Left hindlimb (tissue), 1 donor: ENCODE data around the gene GAP43.
"Not testable (repeated sequence)": the region's sequence is repeated elsewhere in the genome, so short reads cannot be mapped to it uniquely, and the experiment has no call there.

Experiments used
- DNase-seq: peaks from one replicate; pipeline ENCODE4 v3.0.0-alpha.2; 2018

Gene GAP43

GRCh38 chr3:115704661-115705338 lies 81.5 kb downstream of the GAP43 start:
- DNase-seq: no peak

GRCh38 chr3:115706311-115706829 lies 83.1 kb downstream of the GAP43 start:
- DNase-seq: no peak

GRCh38 chr3:115708540-115708939 lies 85.2 kb downstream of the GAP43 start:
- DNase-seq: no peak

GRCh38 chr3:115709093-115709492 lies 85.8 kb downstream of the GAP43 start:
- DNase-seq: no peak

DNA sequence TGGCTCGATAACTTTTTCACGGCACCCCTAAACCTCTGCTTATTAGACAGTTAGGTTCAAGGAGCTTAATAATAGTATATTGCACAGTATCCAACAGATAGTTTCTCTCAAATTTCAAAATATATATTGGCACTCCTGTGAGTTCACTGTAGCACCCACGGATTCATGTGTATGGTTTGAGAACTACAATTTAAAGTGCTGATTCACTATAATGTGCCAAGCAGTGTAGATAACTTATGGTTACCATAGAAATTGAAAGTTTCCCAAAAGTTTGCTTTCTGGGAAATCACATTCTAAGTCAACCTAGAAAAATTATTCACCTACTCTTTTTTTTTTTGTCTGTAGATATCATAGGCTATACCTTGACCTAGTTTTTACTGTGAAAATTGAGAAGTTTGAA lies 86.6 kb downstream of the GAP43 start:
- DNase-seq: no peak

- no peak for DNase-seq
These were observed 87.5 kb downstream of the GAP43 start for GRCh38 chr3:115710799-115711198.

DNA sequence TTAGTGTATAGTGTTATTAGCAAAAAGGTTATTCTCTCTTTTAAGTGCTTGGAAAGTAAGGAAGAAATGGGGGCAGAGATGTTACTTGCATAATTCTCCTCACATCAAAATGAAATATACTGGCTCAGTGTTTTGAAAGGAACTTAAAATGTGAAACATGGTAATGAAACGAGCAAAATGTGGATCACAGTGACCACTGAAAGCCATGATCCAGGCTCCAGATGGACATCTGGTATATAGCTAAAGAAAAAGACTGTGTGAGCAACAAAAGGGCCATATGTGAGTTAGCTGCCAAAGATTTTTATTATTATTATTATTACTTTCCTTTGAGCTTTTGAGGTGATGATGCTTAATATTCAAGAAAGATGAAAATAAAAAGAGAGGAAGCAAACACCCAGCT lies 89.6 kb downstream of the GAP43 start:
- no peak for DNase-seq

DNA sequence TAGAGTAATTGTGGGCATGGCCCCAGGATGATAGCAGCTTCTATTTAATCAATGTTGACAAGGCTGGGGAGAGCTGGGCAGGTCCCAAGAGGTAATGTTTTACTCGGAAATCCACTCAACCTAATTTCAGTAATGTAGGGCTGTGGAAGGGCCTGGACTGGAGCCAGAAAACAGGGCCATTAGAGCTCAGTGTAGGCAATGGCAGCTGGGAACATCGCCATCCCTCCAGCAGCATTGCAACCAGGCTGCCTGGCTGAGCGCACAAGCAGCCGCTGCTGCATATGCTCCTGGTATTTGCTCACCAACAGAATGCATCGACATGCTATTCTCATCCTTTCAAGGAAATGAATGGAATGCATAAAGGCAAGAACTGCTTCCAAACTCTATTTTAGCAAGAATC lies 90.0 kb downstream of the GAP43 start:
- DNase-seq: peak; percentile 39

DNA sequence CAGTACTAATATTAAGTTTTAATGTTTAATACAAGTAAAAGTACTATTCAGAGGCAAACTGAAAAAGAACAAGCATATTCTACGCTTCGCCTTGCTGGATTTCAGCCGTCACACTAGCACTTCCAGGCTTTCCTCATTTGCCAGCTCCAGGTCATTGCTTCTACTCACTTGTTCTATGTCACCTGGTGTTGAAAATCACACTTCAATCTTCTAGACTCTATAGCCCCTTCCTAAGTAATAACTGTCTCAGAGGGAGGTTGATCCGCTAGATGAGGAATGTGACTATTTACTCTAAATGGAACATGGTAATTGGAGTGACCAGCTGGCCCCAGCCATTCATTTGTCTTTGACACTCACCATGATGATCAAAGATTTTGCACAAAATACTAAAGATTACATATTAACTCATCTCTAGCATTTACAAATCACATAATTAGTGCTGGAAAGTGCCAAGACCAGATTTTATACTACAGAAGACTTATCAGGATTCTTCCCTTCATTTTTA lies 92.0 kb downstream of the GAP43 start:
- DNase-seq: no peak

- no peak for DNase-seq
These were observed 97.7 kb downstream of the GAP43 start for GRCh38 chr3:115720983-115721382.

DNA sequence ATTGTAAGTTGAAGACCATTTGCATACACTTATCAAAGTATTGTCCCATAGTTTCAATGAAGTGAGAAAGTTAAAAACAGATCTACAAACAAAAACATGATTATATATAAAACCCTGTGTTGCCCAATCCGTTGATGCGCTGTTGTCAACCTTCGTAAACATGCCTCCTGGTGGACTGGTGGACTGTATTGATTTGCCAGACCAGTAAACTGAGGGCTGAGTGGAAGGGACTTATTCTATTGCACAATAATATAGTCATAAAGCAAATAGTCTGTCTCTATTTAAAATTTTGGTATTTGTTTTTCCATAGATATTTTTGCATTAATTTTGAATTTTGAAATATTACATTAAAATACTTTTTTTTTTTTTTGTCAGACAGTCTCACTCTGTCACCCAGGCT lies 102.5 kb downstream of the GAP43 start:
- no peak for DNase-seq

DNA sequence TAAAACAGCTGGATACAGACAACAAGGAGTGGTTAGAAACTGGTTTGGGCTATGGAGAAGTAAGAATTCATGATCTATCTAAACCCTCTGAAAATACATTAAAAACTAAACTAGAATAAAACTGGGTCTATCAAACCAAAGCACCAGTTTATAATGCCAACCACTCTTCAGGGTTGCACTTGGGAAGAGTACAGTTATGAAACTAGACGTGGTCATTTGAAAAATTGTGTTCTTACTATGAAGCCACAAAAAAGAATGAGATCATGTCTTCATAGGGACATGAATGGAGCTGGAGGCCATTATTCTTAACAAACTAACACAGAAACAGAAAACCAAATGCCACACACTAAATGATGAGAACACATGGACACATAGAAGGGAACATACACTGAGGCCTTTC lies 103.8 kb downstream of the GAP43 start:
- DNase-seq: no peak

DNA sequence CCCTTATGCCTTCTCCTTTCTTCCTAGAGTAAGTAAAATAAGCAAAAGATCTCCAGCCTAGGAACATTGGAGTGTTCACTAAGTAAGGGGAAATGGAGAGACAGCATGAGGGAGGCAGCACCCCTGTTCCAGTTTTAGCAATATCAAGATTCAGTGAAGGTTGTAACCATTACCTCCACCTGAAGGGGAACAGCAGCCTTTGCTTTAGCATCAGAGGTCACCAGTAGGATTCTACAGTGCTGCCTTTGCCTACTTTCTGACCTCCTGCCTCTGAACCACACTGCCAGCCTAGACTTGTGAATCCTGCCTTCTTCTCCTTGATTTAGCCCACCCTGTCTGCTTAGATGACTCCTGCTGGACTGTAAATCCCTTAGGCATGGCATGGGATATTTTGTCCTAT lies 104.7 kb downstream of the GAP43 start:
- DNase-seq: no peak

GRCh38 chr3:115736341-115736740 lies 113.0 kb downstream of the GAP43 start:
- DNase-seq: not testable (repeated sequence)

GRCh38 chr3:115741650-115742049 lies 118.3 kb downstream of the GAP43 start:
- DNase-seq: peak; percentile 22

GRCh38 chr3:115744516-115744915 lies 121.2 kb downstream of the GAP43 start:
- not testable (repeated sequence) for DNase-seq

DNA sequence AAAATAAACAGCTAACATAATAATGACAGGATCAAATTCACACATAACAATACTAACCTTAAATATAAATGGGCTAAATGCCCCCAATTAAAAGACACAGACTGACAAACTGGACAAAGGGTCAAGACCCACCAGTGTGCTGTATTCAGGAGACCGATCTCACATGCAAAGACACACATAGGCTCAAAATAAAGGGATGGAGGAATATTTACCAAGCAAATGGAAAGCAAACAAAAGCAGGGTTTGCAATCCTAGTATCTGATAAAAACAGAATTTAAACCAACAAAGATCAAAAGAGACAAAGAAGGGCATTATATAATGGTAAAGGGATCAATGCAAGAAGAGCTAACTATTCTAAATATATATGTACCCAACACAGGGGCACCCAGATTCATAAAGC lies 129.7 kb downstream of the GAP43 start:
- DNase-seq: not testable (repeated sequence)

- no peak for DNase-seq
These were observed 134.9 kb downstream of the GAP43 start for GRCh38 chr3:115758076-115758763.

GRCh38 chr3:115760716-115761115 lies 137.4 kb downstream of the GAP43 start:
- DNase-seq: no peak

- no peak for DNase-seq
These were observed 138.6 kb downstream of the GAP43 start for GRCh38 chr3:115761927-115762305.

DNA sequence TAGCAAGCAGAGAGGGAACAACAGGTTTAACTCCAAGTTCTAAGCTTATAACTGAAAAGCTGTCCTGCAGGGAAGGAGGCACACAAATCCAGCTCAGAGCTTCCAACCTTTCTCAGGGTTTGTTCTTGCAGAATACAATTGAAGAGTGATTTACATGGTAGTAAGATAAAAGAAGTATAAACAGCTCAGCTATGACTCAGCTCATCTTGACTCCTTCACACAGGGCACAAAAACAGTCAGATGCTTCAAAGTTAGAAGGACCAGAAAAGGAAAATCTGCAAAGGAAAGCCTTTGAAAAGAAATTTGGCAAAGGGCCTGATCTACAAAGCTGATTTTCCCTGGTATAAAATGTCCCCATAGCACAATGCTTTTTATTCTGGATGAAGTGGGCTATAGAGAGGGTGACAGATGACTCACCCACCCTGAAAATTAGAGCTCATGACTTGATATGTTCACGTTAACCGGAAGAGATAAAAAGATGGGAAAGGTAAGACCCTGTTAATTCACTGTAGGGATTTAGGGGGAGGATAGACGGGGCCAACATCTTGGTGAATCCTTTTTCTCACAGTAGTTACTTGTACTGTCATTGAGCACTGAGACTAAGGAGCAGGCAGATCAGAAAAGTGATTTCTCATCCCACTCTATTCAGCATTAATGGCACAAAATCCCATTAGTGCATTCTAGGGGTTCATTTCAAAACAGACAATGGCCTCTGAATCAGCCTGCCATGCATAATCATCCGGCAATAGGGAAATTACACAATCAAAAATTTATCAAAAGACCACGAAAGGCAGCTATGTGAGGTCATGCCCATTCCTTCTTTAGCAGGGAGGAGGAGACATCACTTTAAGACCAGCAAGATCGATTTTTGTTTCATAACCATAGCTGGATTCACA lies 143.5 kb downstream of the GAP43 start:
- DNase-seq: no peak

DNA sequence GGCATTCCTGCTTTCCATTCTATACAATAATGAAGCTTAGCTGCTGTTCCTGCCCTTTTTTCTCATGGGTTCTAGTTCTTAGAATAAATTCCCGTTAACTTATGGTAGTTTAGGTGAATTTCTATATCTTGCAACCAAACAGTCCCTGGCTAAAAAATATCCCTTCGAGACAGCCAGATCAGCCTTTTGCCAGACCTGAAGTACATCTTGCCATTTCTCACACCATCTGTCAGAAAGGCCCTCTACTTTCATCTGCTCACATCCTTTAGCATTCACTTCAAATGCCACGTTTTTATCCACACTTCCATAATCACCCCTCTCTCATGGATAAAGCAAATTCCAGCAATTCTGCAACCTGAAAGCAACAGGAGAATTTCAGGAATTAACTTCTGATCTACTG lies 145.4 kb downstream of the GAP43 start:
- DNase-seq: no peak
